ENCODE results near the gene EIF3I. TPM values are rescaled to one million over a fixed set of nuclear protein-coding genes. Genes with fewer than 3 reads are reported as not detected.
"Not testable (repeated sequence)": the region's sequence is repeated elsewhere in the genome, so short reads cannot be mapped to it uniquely, and the experiment has no call there.

EIF3I gene
- total RNA-seq, 2 experiments from 2014 or later = 297 to 299 TPM

GRCh38 chr1:32249831-32250525 lies 27.8 kb downstream of the EIF3I start:
- intact Hi-C loops (cut with micrococcal nuclease) = loop anchor here (1.0 to 2.0 kb wide), 7 partner anchors 23 to 145 kb away; partner anchors contain the start of genes BSDC1, EIF3I, HDAC1 and MARCKSL1
- ChIA-PET CTCF (interaction anchor here (0.8 to 5.8 kb wide), 8 partner anchors 10 to 142 kb away, joined by 3 to 65 read pairs (median 24); partner anchors contain the start of genes EIF3I, HDAC1 and TMEM234), POLR2A (interaction anchor here (0.7 to 4.3 kb wide), 15 partner anchors 9 to 236 kb away, joined by 3 to 37 read pairs (median 3); partner anchors contain the start of genes BSDC1, HDAC1, KHDRBS1 and KPNA6)
- Mint-ChIP-seq H3K27me3 (no peaks in the 10 kb centered on the region), H3K36me3 (peaks cover 25% of the 10 kb centered on the region), H3K27ac (peak overlapping the region; percentile 97), H3K4me1 (ENCODE audit: low read depth) (peaks cover 49% of the 10 kb centered on the region), H3K9me3 (no peaks in the 10 kb centered on the region), H3K4me3 (peak overlapping the region; percentile 96)
- DNase-seq = peak; percentile 91

GRCh38 chr1:32250893-32251716 lies 28.9 kb downstream of the EIF3I start, which contains the start of gene LCK:
Gene LCK (plus strand): TSS chr1:32251265. CDS start chr1:32274330, 23,065 bp downstream.
- peaks cover 28% of the 10 kb centered on the region for H3K36me3 Mint-ChIP-seq
- H3K4me3 Mint-ChIP-seq = peak within 1 kb of the TSS; percentile 96
- intact Hi-C loops (cut with micrococcal nuclease) = loop anchor here (1.0 to 2.0 kb wide), 6 partner anchors 22 to 144 kb away; partner anchors contain the start of genes BSDC1, HDAC1, MARCKSL1 and TXLNA
- ChIA-PET POLR2A (interaction anchor here (0.7 to 4.3 kb wide), 10 partner anchors 8 to 143 kb away, joined by 3 to 37 read pairs (median 5); partner anchors contain the start of genes BSDC1, CCDC28B, HDAC1 and MARCKSL1), CTCF (interaction anchor here (0.9 to 5.8 kb wide), 4 partner anchors 12 to 53 kb away, joined by 3 to 65 read pairs (median 40); partner anchors contain the start of gene HDAC1)
- peak; percentile 89 for DNase-seq
- no peaks in the 10 kb centered on the region for H3K27me3 Mint-ChIP-seq
- H3K9me3 Mint-ChIP-seq = no peaks in the 10 kb centered on the region
- H3K4me1 Mint-ChIP-seq (ENCODE audit: low read depth) = peaks cover 53% of the 10 kb centered on the region
- peak within 1 kb of the TSS; percentile 97 for H3K27ac Mint-ChIP-seq

- ChIA-PET CTCF (interaction anchor here (0.6 to 2.8 kb wide), 6 partner anchors 10 to 579 kb away, joined by 3 to 7 read pairs (median 3); partner anchors contain the start of genes HDAC1 and TXLNA), POLR2A (interaction anchor here (0.5 to 1.8 kb wide), 6 partner anchors 8 to 81 kb away, joined by 3 to 13 read pairs (median 4); partner anchors contain the start of genes HDAC1, MARCKSL1 and TXLNA)
- peak overlapping the region; percentile 77 for H3K4me3 Mint-ChIP-seq
- H3K36me3 Mint-ChIP-seq = peaks cover 41% of the 10 kb centered on the region
- no peaks in the 10 kb centered on the region for H3K27me3 Mint-ChIP-seq
- H3K27ac Mint-ChIP-seq = peak overlapping the region; percentile 93
- no peaks in the 10 kb centered on the region for H3K9me3 Mint-ChIP-seq
- peak; percentile 53 for DNase-seq
- H3K4me1 Mint-ChIP-seq (ENCODE audit: low read depth) = peaks cover 42% of the 10 kb centered on the region
- intact Hi-C loops (cut with micrococcal nuclease) = loop anchor here (1.0 kb wide), 1 partner anchor 8 kb away; no protein-coding TSS in a partner anchor
Measured at GRCh38 chr1:32255072-32256071, 33.2 kb downstream of the EIF3I start.

DNA sequence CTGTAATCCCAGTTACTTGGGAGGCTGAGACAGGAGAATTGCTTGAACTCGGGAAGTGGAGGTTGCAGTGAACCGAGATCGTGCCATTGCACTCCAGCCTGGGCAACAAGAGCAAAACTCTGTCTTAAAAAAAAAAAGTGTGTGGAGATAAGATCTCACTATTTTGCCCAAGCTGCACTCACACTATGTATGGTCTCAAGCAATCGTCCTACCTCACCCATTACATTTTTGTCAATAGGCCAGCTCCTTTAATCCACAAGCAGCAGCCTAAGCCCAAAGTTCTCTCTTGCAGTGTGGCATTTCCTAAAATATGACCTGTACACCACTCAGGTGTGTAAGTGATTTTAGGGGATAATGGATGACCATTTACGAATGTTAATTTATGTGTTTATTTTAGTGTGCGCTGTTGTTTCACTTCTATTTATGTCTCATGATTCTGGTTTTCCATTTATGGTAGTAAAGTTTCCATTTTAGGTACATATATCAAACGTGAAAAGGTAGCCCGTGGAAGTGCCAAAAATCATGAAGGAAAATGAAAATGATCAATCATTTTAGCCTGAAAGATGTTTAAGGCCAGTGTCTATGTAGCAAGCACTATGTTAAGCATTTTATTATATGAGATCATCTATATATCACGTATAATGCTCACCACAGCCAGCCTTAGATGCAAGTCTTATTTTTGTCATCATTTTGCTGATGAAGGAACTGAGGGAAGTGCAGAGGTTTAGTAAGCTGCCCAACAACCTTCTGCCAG lies 34.4 kb downstream of the EIF3I start:
- DNase-seq = no peak
- Mint-ChIP-seq H3K36me3 (peaks cover 41% of the 10 kb centered on the region), H3K27ac (peak overlapping the region; percentile 96), H3K4me1 (ENCODE audit: low read depth) (peaks cover 39% of the 10 kb centered on the region), H3K9me3 (no peaks in the 10 kb centered on the region), H3K4me3 (peak overlapping the region; percentile 78), H3K27me3 (no peaks in the 10 kb centered on the region)
- ChIA-PET CTCF (interaction anchor here (0.7 to 1.3 kb wide), 4 partner anchors 8 to 14 kb away, joined by 3 to 6 read pairs (median 4); no protein-coding TSS in a partner anchor), POLR2A (interaction anchor here (0.8 to 1.8 kb wide), 2 partner anchors 77 to 79 kb away, joined by 3 to 6 read pairs; partner anchors contain the start of genes MARCKSL1 and TXLNA)
- intact Hi-C loops (cut with micrococcal nuclease) = no loop called here

- ChIA-PET CTCF (interaction anchor here (1.3 kb wide), 1 partner anchor 9 kb away, joined by 4 read pairs; no protein-coding TSS in a partner anchor), POLR2A (interaction anchor here (0.8 kb wide), 1 partner anchor 79 kb away, joined by 3 read pairs; the partner anchor contains the start of gene MARCKSL1)
- peak overlapping the region; percentile 96 for H3K27ac Mint-ChIP-seq
- peaks cover 36% of the 10 kb centered on the region for H3K36me3 Mint-ChIP-seq
- no peaks in the 10 kb centered on the region for H3K9me3 Mint-ChIP-seq
- H3K4me1 Mint-ChIP-seq (ENCODE audit: low read depth) = peaks cover 39% of the 10 kb centered on the region
- no peaks in the 10 kb centered on the region for H3K27me3 Mint-ChIP-seq
- DNase-seq = no peak
- peak overlapping the region; percentile 78 for H3K4me3 Mint-ChIP-seq
- intact Hi-C loops (cut with micrococcal nuclease) = no loop called here
Measured at GRCh38 chr1:32257227-32257508, 35.0 kb downstream of the EIF3I start.

DNA sequence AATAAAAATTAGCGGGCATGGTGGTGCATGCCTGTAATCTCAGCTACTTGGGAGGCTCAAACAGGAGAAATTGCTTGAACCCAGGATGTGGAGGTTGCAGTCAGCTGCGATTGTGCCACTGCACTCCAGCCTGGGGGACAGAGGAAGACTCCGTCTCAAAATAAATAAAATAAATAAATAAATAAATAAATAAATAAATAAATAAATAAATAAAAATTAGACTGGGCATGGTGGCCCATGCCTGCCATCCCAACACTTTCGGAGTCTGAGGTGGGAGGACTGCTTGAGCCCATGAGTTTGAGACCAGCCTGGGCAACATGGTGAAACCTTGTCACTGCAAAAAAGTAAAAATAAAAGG lies 41.0 kb downstream of the EIF3I start:
- intact Hi-C loops (cut with micrococcal nuclease) = loop anchor here (1.0 kb wide), 1 partner anchor 8 kb away; no protein-coding TSS in a partner anchor
- not testable (repeated sequence) for H3K4me3 Mint-ChIP-seq, DNase-seq, H3K9me3 Mint-ChIP-seq, H3K27ac Mint-ChIP-seq, H3K27me3 Mint-ChIP-seq
- ChIA-PET CTCF (interaction anchor here (1.0 to 4.0 kb wide), 3 partner anchors 9 to 23 kb away, joined by 3 to 17 read pairs (median 5); partner anchors contain the start of gene FAM167B), POLR2A (interaction anchor here (1.1 kb wide), 1 partner anchor 12 kb away, joined by 3 read pairs; the partner anchor contains the start of gene LCK)
- H3K4me1 Mint-ChIP-seq (ENCODE audit: low read depth) = peaks cover 54% of the 10 kb centered on the region
- peaks cover 21% of the 10 kb centered on the region for H3K36me3 Mint-ChIP-seq

- peaks cover 20% of the 10 kb centered on the region for H3K36me3 Mint-ChIP-seq
- peak; percentile 50 for DNase-seq
- POLR2A ChIA-PET = no interaction called here
- intact Hi-C loops (cut with micrococcal nuclease) = loop anchor here (1.0 kb wide), 2 partner anchors 8 to 10 kb away; no protein-coding TSS in a partner anchor
- no peaks in the 10 kb centered on the region for H3K9me3 Mint-ChIP-seq
- H3K4me1 Mint-ChIP-seq (ENCODE audit: low read depth) = peaks cover 52% of the 10 kb centered on the region
- H3K4me3 Mint-ChIP-seq = no peak overlapping the region
- no peaks in the 10 kb centered on the region for H3K27me3 Mint-ChIP-seq
- H3K27ac Mint-ChIP-seq = peak overlapping the region; percentile 85
- CTCF ChIA-PET = interaction anchor here (1.0 to 4.0 kb wide), 3 partner anchors 10 to 23 kb away, joined by 3 to 17 read pairs (median 5); partner anchors contain the start of gene FAM167B
Measured at GRCh38 chr1:32263744-32264143, 41.5 kb downstream of the EIF3I start.

GRCh38 chr1:32265846-32266245 lies 43.6 kb downstream of the EIF3I start:
- Mint-ChIP-seq H3K9me3 (no peaks in the 10 kb centered on the region), H3K27ac (peak overlapping the region; percentile 82), H3K4me3 (no peak overlapping the region), H3K27me3 (no peaks in the 10 kb centered on the region), H3K4me1 (ENCODE audit: low read depth) (peaks cover 49% of the 10 kb centered on the region), H3K36me3 (peaks cover 16% of the 10 kb centered on the region)
- ChIA-PET POLR2A (interaction anchor here (0.5 to 2.4 kb wide), 2 partner anchors 15 to 24 kb away, joined by 5 to 7 read pairs; partner anchors contain the start of gene LCK), CTCF (interaction anchor here (0.6 to 4.0 kb wide), 4 partner anchors 10 to 51 kb away, joined by 3 to 17 read pairs (median 4); partner anchors contain the start of gene FAM167B)
- intact Hi-C loops (cut with micrococcal nuclease) = no loop called here
- no peak for DNase-seq

- peaks cover 25% of the 10 kb centered on the region for H3K36me3 Mint-ChIP-seq
- intact Hi-C loops (cut with micrococcal nuclease) = no loop called here
- no peaks in the 10 kb centered on the region for H3K9me3 Mint-ChIP-seq
- peaks cover 60% of the 10 kb centered on the region for H3K4me1 Mint-ChIP-seq (ENCODE audit: low read depth)
- DNase-seq = peak; percentile 50
- CTCF ChIA-PET = no interaction called here
- H3K27me3 Mint-ChIP-seq = no peaks in the 10 kb centered on the region
- H3K4me3 Mint-ChIP-seq = peak overlapping the region; percentile 67
- POLR2A ChIA-PET = no interaction called here
- H3K27ac Mint-ChIP-seq = peak overlapping the region; percentile 98
Measured at GRCh38 chr1:32266921-32267591, 44.8 kb downstream of the EIF3I start.

Data from activated CD4-positive, alpha-beta memory T cell treated with anti-CD3 and anti-CD28 coated beads for 36 hours (primary cell).